ENCODE data around the gene SERP1.
"Not testable (repeated sequence)": the region's sequence is repeated elsewhere in the genome, so short reads cannot be mapped to it uniquely, and the experiment has no call there.

SERP1 gene

DNA sequence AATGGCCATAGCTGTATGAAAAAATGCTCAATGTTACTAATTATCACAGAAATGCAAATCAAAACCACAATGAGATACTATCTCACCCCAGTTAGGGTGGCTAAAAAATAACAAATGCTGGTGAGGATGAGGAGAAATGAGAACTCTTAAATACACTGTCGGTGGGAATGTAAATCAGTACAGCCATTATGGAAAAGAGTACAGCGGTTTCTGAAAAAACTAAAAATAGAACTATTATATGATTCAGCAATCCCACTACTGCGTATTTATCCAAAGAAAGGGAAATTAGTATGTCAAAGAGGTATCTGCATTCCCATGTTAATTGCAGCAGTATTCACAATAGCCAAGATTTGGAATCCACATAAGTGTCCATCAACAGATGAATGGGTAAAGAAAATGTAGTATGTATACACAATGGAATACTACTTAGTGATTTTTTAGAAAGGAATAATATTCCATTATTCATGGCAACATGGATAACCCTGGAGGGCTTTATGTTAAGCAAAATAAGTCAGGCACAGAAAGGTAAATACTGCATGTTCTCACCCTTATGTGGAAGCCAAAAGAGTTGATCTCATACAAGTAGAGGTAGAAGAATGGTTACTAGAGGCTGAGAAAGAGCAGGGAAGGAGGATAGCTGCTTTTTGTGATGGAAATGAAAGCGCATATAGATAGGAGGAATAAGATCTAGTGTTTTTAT is 35.0 kb downstream of the SERP1 start:
- Histone ChIP-seq H3K9ac (ENCODE audit: low read depth, low read length) (no peak overlapping the region), H3K4me1 (ENCODE audit: insufficient read depth, low read length) (peaks cover 19% of the 10 kb centered on the region), H3K9me3 (ENCODE audit: insufficient read depth, low read depth, low read length) (no peaks in the 10 kb centered on the region), H3K4me3 (ENCODE audit: low read length) (no peak overlapping the region), H3K36me3 (ENCODE audit: insufficient read depth, low read length) (no peaks in the 10 kb centered on the region), H3K27me3 (ENCODE audit: insufficient read depth, low read length) (no peaks in the 10 kb centered on the region), H3K27ac (ENCODE audit: low read depth, low read length) (peak overlapping the region; percentile 56)
- 92% methylated on average over 2 of the region's 4 CpGs for WGBS

DNA sequence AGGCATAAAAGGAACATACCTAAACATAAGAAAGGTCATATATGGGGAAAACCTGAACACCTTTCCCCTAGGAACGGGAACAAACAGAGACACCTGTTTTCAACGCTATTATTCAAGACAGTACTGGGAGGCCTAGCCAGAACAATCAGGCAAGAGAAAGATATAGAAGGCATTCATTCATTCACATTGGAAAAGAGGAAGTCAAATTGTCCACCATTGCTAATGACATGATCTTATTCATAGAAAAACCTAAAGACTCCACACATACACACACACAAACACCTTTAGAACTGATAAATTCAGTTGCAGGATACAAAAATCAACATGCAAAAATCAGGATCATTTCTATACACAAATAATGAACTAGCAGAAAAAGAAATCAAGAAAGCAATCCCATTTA is 36.5 kb downstream of the SERP1 start:
- H3K27ac ChIP-seq (ENCODE audit: low read depth, low read length) = no peak overlapping the region
- H3K4me1 ChIP-seq (ENCODE audit: insufficient read depth, low read length) = peaks cover 19% of the 10 kb centered on the region
- no peaks in the 10 kb centered on the region for H3K36me3 ChIP-seq (ENCODE audit: insufficient read depth, low read length)
- no peaks in the 10 kb centered on the region for H3K27me3 ChIP-seq (ENCODE audit: insufficient read depth, low read length)
- H3K9me3 ChIP-seq (ENCODE audit: insufficient read depth, low read depth, low read length) = no peaks in the 10 kb centered on the region
- H3K9ac ChIP-seq (ENCODE audit: low read depth, low read length) = no peak overlapping the region
- WGBS = 95% methylated on average over 2 of the region's 2 CpGs
- H3K4me3 ChIP-seq (ENCODE audit: low read length) = no peak overlapping the region

- Histone ChIP-seq H3K9ac (ENCODE audit: low read depth, low read length) (no peak overlapping the region), H3K27me3 (ENCODE audit: insufficient read depth, low read length) (no peaks in the 10 kb centered on the region), H3K36me3 (ENCODE audit: insufficient read depth, low read length) (no peaks in the 10 kb centered on the region), H3K4me3 (ENCODE audit: low read length) (no peak overlapping the region), H3K4me1 (ENCODE audit: insufficient read depth, low read length) (peaks cover 18% of the 10 kb centered on the region), H3K27ac (ENCODE audit: low read depth, low read length) (no peak overlapping the region), H3K9me3 (ENCODE audit: insufficient read depth, low read depth, low read length) (no peaks in the 10 kb centered on the region)
These were observed 37.9 kb downstream of the SERP1 start for GRCh38 chr3:150508401-150508800.

DNA sequence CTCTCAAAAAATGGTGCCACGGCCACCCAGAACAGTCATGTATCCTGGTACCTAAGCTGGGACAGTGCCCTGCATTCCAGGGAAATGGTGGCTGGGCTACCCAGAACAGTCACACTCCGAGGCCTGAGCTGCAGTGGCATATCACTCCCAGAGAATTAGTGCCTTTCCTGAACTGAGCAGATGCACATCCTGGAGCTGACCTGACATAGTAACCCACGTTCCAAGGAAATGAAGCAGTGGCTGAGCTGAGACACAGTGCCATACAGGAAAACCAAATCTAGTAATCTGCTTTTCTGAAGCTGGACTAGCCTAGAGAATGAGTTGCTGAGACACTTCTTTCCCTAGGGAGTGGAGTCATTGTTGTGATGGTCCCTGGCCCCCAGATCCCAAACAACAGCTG is 41.8 kb downstream of the SERP1 start:
- Histone ChIP-seq H3K4me1 (ENCODE audit: insufficient read depth, low read length) (no peaks in the 10 kb centered on the region), H3K9me3 (ENCODE audit: insufficient read depth, low read depth, low read length) (peaks cover 14% of the 10 kb centered on the region; the same call in 1 of the 2 replicates), H3K4me3 (ENCODE audit: low read length) (no peak overlapping the region), H3K36me3 (ENCODE audit: insufficient read depth, low read length) (no peaks in the 10 kb centered on the region), H3K9ac (ENCODE audit: low read depth, low read length) (no peak overlapping the region), H3K27me3 (ENCODE audit: insufficient read depth, low read length) (no peaks in the 10 kb centered on the region), H3K27ac (ENCODE audit: low read depth, low read length) (no peak overlapping the region)
- 89% methylated on average over 3 of the region's 3 CpGs for WGBS

DNA sequence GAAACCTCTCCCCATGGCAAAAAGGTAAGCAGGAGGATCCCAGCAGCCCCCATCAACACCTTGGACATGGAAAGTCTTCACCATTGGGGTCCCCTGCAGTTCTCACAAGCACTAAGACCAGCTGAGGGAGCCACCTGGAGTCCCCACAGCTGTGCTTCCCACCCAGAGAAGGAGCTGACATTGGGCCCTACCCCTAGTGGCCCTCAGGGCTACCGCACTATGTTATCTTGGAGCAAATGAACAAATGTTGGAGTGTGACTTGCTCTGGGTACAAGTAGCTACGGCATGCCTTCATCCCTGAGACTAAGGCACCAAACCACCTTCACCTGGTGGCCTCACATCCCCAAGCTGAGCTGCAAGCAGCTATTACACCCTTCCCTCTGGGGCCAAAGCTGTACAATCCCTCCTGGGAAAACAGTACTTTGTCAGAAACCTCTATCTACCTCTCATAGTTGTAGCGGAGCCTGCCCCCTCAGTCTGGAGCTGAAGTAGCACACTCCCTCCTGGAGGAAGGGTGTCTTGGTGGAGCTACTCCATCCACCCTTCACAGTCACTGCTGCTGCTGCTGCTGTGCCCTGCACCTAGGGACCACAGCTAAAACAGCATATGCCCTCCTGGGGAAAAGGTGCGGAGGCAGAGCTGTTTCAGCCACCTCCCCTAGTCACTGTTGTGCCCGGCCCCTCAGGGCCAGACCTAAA is 42.7 kb downstream of the SERP1 start:
- H3K27me3 ChIP-seq (ENCODE audit: insufficient read depth, low read length) = no peaks in the 10 kb centered on the region
- H3K4me1 ChIP-seq (ENCODE audit: insufficient read depth, low read length) = no peaks in the 10 kb centered on the region
- H3K36me3 ChIP-seq (ENCODE audit: insufficient read depth, low read length) = no peaks in the 10 kb centered on the region
- H3K4me3 ChIP-seq (ENCODE audit: low read length) = no peak overlapping the region
- H3K9ac ChIP-seq (ENCODE audit: low read depth, low read length) = no peak overlapping the region
- peaks cover 14% of the 10 kb centered on the region; the same call in 1 of the 2 replicates for H3K9me3 ChIP-seq (ENCODE audit: insufficient read depth, low read depth, low read length)
- 85% methylated on average over 5 of the region's 5 CpGs for WGBS
- H3K27ac ChIP-seq (ENCODE audit: low read depth, low read length) = no peak overlapping the region

DNA sequence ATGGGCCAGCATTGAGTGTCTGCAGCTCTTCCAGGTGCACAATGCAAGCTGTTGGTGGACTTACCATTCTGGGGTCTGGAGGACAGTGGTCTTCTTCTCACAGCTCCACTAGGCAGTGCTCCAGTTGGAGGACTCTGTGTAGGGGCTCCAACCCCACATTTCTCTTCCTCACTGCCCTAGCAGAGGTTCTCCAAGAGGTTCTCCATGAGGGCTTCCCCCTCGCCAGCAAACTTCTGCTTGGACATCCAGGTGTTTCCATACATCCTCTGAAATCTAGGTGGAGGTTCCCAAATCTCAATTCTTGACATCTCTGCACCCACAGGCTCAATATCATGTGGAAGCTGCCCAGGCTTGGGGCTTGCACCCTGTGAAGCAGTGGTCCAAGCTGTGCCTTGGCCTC is 45.3 kb downstream of the SERP1 start:
- not testable (repeated sequence) for H3K4me1 ChIP-seq (ENCODE audit: insufficient read depth, low read length); H3K4me3 ChIP-seq (ENCODE audit: low read length); H3K36me3 ChIP-seq (ENCODE audit: insufficient read depth, low read length); H3K27me3 ChIP-seq (ENCODE audit: insufficient read depth, low read length); H3K9ac ChIP-seq (ENCODE audit: low read depth, low read length); H3K27ac ChIP-seq (ENCODE audit: low read depth, low read length)
- WGBS = 93% methylated on average over 1 of the region's 1 CpG
- H3K9me3 ChIP-seq (ENCODE audit: insufficient read depth, low read depth, low read length) = peaks cover 14% of the 10 kb centered on the region; the same call in 1 of the 2 replicates

- H3K9me3 ChIP-seq (ENCODE audit: insufficient read depth, low read depth, low read length) = peaks cover 14% of the 10 kb centered on the region; the same call in 1 of the 2 replicates
- no peaks in the 10 kb centered on the region for H3K36me3 ChIP-seq (ENCODE audit: insufficient read depth, low read length)
- no peak overlapping the region for H3K4me3 ChIP-seq (ENCODE audit: low read length)
- WGBS = 100% methylated on average over 1 of the region's 2 CpGs
- no peak overlapping the region for H3K9ac ChIP-seq (ENCODE audit: low read depth, low read length)
- H3K27ac ChIP-seq (ENCODE audit: low read depth, low read length) = no peak overlapping the region
- H3K27me3 ChIP-seq (ENCODE audit: insufficient read depth, low read length) = no peaks in the 10 kb centered on the region
- 0 out of 2 replicates have a peak, but pooled peaks cover 7% of the 10 kb centered on the region for H3K4me1 ChIP-seq (ENCODE audit: insufficient read depth, low read length)
These were observed 48.3 kb downstream of the SERP1 start for GRCh38 chr3:150497956-150498355.

- Histone ChIP-seq H3K9me3 (ENCODE audit: insufficient read depth, low read depth, low read length) (peaks cover 6% of the 10 kb centered on the region; the same call in 1 of the 2 replicates), H3K9ac (ENCODE audit: low read depth, low read length) (no peak overlapping the region), H3K27ac (ENCODE audit: low read depth, low read length) (no peak overlapping the region), H3K4me1 (ENCODE audit: insufficient read depth, low read length) (0 out of 2 replicates have a peak, but pooled peaks cover 7% of the 10 kb centered on the region), H3K36me3 (ENCODE audit: insufficient read depth, low read length) (no peaks in the 10 kb centered on the region), H3K4me3 (ENCODE audit: low read length) (no peak overlapping the region), H3K27me3 (ENCODE audit: insufficient read depth, low read length) (no peaks in the 10 kb centered on the region)
- WGBS = 6% methylated on average over 2 of the region's 2 CpGs
These were observed 50.6 kb downstream of the SERP1 start for GRCh38 chr3:150495563-150496168.

DNA sequence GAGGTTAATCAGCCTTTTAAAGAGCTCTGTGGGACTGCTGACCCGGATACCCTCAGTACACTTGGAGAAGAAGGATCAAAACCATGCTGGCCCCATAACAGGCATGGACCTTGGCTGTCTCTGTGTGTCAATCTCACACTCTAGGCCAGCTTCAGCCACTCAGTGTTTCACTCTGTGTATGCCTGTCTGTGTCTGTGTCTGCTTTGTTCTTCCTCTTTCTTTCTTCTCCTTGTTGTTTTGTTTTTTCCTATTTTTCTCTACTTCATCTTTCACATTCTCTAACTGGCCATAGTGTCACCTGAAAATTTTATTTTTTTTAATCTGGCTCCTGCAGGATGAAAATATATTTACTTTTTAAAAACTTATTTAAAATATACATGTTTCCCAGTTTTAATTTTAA is 51.1 kb downstream of the SERP1 start:
- Histone ChIP-seq H3K36me3 (ENCODE audit: insufficient read depth, low read length) (no peaks in the 10 kb centered on the region), H3K4me1 (ENCODE audit: insufficient read depth, low read length) (0 out of 2 replicates have a peak, but pooled peaks cover 7% of the 10 kb centered on the region), H3K9me3 (ENCODE audit: insufficient read depth, low read depth, low read length) (peaks cover 2% of the 10 kb centered on the region; the same call in 1 of the 2 replicates), H3K9ac (ENCODE audit: low read depth, low read length) (no peak overlapping the region), H3K4me3 (ENCODE audit: low read length) (no peak overlapping the region), H3K27ac (ENCODE audit: low read depth, low read length) (no peak overlapping the region), H3K27me3 (ENCODE audit: insufficient read depth, low read length) (no peaks in the 10 kb centered on the region)
- 74% methylated on average over 1 of the region's 1 CpG for WGBS

GRCh38 chr3:150494411-150494977 is 51.8 kb downstream of the SERP1 start:
- H3K27ac ChIP-seq (ENCODE audit: low read depth, low read length) = no peak overlapping the region
- no peak overlapping the region for H3K9ac ChIP-seq (ENCODE audit: low read depth, low read length)
- H3K27me3 ChIP-seq (ENCODE audit: insufficient read depth, low read length) = no peaks in the 10 kb centered on the region
- no peak overlapping the region for H3K4me3 ChIP-seq (ENCODE audit: low read length)
- 0 out of 2 replicates have a peak, but pooled peaks cover 7% of the 10 kb centered on the region for H3K4me1 ChIP-seq (ENCODE audit: insufficient read depth, low read length)
- no peaks in the 10 kb centered on the region for H3K9me3 ChIP-seq (ENCODE audit: insufficient read depth, low read depth, low read length)
- 93% methylated on average over 5 of the region's 5 CpGs for WGBS
- H3K36me3 ChIP-seq (ENCODE audit: insufficient read depth, low read length) = no peaks in the 10 kb centered on the region
